Measurements from ENCODE around the gene COL9A3.
"Not testable (repeated sequence)": the region's sequence is repeated elsewhere in the genome, so short reads cannot be mapped to it uniquely, and the experiment has no call there.

COL9A3 gene

DNA sequence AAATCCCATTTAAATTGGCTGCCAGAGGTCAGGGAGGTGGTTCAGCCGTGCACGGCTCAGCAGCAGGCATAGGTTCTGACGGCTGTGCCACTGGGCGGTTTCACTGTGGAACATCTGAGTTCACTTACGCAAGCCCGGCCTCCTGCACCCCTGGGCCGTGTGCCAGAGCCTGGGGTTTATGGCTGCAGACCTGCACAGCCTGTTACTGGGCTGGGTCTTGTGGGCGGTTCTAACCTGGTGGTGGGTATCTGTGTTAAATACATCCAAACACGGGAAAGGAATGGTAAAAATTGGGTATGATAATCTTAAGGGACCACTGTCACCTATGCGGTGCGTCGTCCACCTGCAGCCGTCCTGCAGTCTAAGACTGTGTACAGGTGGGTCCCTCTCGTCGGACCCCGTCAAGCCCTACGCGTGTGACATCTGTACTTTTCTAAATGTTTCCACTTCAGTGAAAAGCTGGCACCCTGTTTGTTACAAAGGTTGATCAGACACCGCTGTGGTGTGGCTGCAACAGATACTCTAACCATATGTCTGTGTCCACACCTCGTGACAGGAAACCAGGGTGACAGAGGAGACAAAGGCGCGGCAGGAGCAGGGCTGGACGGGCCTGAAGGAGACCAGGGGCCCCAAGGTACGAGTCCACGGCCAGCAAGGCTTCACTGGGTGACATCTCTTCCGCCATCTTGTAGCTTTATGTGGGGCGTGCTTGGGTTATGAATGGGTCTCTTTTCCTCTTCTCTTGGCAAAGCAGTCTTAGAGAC lies 21.5 kb downstream of the COL9A3 start:
- DNase-seq = no peak

DNA sequence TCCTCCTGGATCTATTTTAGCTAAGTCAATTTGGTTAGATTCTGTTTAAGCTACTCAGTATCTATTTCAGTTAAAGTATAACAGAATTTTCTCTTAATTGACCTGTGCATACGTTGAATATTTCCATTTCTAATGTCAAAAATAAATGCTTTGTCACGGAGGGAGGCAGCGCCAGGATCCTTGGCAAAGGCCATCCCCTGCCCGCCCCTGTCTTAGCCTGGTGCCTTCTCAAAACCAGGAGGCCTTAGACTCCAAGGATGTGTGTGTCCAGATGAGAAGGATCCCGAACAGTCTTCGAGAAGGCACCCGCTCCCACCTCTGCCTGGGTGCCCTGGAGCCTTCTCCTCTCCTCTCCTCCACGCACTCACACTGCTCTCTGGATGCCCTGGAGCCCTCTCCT lies 22.4 kb downstream of the COL9A3 start:
- DNase-seq = no peak

DNA sequence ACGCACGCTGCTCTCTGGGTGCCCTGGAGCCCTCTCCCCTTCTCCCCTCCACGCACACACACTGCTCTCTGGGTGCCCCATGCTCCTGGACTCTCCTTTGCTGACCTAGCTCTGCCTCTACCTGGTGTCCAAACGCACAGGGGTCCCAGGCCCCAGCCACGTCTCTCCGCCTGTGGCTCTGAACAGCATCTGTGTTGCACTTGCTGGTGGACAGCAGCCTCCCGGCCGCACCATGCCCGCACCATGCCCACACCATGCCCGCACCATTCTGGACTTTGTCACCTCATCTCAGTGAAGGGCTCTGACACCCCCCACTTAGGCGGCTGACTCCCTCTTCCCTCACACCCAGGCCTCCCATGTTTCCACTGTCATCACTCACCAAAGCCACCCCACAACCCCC lies 23.0 kb downstream of the COL9A3 start:
- DNase-seq = no peak

DNA sequence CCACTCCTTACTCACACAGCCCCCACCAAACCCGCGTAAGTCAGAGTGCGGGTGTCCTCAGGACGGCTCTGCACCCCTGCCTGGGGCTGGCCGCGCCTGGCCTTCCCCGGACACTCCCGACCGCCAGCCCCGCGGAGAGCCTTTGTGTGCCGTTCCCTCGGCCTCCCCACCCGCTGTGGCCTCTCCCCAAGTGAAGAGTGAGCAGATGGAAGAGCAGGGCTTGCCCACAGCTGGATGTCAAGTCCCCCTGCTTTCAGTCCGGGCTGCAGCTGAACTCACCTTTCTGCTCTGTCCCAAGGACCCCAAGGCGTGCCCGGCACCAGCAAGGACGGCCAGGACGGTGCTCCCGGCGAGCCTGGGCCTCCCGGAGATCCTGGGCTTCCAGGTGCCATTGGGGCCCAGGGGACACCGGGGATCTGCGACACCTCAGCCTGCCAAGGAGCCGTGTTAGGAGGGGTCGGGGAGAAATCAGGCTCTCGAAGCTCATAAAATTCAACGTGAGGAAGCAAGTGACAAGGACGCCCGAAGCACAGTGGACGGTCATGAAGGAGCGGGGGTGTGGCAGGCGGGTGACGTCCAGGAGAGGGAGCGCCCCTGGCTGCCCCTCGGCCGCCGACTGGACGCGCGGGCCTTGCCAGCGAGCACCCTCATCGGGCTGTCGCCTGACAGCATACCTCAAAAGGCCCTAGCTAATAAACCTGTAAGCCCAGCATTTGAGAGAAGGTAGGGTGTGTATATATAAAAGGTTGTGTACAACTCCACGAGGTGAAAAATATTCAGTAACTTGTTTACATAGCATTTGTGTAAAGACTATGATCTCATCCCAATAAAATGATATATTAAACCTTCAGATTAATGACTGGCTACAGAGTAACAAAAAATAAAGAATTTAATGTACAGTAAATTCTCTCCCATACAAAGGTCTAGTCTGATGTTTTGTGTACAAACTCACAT lies 23.7 kb downstream of the COL9A3 start:
- DNase-seq = no peak

DNA sequence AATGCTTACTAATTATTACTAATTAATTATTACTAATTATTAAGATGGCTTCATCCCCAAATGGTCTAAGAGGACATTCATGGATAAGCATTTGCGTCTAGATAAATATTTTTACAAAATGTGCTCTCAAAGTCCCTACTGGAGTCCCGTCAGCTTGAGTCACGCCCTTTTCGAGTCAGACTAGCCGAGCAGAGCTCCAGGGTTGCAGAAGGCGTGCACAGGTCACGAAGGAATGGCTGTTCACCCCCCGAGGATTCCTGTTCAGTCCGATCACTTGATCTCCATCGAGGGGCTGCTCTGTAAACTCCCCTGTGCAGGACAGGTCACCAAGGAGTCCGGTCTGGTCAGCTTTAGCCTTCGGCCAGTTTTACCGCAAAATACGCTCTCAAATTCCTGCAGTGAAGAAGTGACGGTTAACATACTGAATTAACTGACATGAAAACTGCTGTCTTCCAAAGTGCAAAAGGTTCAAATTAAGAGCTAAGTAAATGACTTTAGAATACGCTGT lies 24.9 kb downstream of the COL9A3 start:
- DNase-seq = no peak

DNA sequence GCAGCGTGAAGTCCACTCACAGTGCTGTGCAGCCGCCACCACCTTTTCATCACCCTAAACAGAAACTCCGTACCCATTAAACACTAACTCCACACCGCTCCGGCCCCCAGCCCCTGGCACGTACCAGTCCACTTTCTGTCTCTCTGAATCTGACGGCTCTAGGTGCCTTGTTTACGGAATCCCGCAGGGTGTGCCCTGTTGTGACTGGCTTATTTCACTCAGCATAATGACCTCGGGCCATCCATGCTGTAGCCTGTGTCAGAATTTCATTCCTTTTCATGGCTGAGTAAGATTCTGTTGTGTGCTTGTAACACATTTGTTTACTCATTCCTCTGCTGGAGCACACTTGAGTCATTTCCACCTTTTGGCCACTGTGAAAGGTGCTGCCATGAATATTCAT lies 26.8 kb downstream of the COL9A3 start:
- DNase-seq = no peak

DNA sequence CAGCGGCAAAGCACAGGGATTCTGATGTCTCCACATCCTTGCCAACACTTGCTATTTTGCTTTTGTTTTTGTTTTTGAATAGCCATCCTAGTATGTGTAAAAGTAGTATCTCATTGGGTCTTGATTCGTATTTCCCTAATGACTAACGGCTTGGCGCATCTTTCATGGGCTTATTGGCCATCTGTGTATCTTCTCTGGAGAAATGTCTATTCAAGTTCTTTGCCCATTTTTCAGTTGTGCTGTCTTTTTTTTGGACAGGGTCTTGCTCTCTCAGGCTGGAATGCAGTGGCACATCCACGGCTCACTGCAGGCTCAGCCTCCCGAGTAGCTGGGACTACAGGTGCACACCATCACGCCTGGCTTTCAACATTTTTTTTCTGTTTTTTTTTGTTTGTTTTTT lies 27.3 kb downstream of the COL9A3 start:
- no peak for DNase-seq

DNA sequence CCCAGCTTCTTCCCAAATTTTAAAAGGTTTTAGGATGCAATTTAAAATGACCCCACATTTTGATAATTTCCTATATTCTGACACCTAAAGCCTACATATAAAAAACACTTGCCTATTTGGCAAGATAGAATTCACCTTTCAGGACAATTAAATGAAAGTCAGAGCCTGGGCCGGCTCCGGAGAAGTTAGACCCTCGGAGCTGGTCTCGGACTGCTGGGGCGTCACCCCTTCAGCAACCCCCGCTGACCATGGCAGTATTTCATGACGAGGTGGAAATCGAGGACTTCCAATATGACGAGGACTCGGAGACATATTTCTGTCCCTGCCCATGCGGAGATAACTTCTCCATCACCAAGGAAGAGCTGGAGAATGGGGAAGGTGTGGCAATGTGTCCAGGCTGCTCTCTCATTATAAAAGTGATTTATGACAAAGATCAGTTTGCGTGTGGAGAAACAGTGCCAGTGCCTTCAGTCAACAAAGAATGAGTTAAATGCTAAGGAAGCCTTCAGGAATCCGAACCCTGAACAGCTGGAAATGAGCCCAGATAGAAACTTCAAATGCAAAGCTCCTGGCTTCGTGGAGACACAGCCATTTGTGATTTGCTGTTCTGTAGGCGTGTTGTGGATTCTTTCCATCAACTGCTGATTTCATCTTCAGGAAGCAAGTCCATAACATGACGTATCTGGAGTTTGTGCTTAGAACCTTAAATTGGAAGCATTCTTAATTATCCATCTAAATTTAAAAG lies 28.7 kb downstream of the COL9A3 start:
- DNase-seq = no peak

DNA sequence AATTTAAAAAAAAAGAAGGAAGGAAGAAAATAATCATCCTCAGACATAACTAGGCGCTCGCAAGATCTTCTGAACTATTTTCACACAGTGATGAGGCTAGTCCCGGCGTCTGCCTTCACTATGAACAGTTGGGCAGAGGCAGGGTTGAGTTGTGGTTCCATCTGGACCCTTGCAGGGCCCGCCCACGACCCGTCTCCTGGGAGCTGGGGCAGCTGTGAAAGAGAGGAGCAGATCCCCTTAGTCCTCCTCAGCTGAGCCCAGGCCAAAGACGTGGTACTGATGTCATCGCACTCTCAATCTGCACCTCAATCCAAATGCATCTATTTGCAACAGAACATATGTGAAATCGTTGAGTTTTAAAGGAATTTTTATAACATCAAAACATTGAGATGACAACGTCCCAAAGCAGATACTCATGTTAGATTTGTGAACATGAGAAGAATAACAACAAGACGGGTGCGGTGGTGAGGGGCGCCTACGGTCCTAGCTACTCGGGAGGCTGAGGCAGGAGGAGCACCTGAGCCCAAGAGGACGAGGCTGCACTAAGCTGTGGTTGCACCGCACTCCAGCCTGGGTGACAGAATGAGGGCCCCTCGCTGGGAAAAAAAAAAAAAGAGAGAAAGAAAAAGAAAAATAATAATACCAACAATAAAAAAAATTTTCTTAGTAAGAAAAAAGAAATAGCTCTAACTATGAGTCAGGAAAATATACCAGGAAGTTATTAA lies 29.5 kb downstream of the COL9A3 start:
- no peak for DNase-seq

DNA sequence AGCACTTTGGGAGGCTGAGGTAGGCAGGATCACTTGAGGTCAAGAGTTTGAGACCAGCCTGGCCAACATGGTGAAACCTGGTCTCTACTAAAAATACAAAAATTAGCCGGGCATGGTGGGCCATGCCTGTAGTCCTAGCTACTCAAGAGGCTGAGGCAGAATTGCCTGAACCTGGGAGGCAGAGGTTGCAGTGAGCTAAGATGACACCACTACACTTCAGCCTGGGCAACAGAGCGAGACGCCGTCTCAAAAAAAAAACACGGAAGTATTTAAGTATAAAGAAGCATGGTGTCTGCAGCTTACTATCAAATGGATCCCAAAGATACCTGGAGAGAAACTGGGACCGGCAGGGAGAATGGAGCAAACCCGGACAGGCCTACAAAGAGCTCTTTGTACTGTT lies 32.1 kb downstream of the COL9A3 start:
- not testable (repeated sequence) for DNase-seq

DNA sequence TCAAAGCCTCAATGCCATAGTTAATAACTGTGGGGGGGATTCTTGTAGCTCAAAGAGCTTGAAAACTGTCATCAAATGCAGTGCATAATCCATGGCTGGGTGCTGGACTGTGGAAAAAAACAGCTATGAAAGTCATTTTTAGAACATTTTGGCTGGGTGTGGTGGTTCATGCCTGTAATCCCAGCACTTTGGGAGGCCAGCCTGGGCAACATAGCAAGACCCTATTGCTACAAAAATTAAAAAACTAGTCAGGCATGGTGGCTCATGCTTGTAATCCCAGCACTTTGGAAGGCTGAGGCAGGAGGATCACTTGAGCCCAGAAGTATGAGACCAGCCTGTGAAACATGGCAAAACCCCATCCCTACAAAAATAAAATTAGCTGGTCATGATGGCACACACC lies 32.6 kb downstream of the COL9A3 start:
- DNase-seq = no peak

DNA sequence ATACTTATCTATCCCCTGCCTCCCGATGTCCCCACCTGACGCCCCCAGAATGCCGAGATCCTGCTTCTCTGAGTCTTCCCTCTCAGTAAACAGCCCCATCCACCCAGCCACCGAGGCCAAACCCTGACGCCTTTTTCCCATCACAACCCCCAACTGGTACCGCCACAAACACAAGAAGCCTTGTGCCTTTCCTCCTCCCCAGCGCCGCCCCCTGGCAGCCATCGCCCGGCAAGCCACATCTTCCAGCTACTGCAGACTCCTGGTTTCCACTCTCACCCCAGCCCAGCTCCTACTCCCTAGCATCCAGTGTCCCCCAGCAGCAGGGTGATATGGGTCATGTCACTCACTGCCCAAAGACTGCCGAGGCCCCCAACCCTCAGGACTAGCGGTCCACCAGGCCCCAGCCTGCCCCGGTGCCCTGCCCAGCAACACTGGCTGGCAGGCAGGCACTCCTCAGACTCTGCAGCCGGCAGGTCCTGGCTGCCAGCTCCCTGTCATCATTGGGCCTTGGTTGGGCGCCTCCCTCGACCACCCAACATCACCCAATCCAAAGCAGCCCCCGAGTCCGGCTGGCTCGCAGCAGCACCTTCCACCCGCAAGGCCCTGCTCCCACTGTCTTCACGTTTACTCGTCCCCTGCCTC lies 33.6 kb downstream of the COL9A3 start:
- no peak for DNase-seq

DNA sequence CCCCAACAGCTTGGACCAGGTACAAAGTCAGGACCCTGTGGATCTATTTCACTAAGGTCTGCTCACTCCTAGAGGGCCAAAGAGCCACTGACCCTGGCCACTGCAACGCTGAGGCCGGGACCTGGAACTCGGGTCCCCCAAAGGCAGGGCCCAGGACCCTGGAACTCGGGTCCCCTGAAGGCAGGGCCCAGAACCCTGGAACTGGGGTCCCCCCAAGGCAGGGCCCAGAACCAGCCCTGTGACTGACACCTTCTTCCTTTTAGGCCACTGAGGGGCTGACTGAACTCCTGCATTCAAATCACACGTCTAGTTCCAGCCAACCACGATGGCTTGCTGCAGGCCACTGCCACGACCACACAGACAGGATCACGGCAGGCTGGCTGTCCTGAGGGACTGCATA lies 35.3 kb downstream of the COL9A3 start:
- DNase-seq = no peak

DNA sequence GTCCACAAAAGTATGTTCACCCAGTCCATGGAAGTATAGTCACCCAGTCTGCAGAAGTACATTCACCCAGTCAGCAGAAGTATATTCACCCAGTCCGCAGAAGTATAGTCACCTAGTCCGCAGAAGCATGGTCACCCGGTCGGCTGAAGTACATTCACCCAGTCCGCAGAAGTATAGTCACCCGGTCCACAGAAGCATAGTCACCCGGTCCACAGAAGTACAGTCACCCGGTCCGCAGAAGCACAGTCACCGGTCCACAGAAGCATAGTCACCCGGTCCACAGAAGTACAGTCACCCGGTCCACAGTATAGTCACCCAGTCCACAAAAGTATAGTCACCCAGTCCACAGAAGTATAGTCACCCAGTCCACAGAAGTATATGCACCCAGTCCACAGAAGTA lies 36.0 kb downstream of the COL9A3 start:
- no peak for DNase-seq

DNA sequence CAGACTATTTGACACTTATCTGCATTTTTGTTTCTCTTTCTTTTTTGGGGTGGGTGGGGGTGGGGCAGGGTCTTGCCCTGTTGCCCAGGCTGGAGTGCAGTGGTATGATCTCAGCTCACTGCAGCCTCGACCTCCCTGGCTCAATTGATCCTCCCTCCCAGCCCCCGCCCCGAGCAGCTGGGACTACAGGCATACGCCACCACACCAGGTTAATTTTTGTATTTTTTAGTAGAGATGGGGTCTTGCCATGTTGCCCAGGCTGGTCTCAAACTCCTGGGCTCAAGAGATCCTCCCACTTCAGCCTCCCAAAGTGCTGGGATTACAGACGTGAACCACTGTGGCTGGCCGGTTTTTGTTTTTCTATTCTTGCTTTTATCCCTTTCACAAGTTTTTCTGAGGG lies 36.5 kb downstream of the COL9A3 start:
- not testable (repeated sequence) for DNase-seq

DNA sequence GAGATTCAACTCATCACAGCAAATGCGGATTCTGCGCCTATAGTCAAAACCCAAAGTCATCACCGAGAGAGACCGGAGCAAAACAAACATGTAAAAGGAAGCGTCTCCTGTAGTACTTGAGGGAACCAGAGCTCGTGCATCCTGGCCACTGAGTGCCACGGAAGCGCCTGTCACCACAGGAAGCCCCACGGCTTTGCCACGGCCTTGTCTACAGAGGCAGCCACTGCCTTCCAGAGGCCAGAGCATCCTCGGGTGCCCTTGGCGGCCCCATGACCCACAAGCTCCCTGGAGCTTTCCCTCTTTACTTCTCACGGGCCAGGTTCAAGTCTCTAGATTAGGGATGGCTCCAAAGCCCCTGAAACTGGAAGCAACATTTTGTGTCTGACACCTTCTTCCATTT lies 37.3 kb downstream of the COL9A3 start:
- DNase-seq = no peak

DNA sequence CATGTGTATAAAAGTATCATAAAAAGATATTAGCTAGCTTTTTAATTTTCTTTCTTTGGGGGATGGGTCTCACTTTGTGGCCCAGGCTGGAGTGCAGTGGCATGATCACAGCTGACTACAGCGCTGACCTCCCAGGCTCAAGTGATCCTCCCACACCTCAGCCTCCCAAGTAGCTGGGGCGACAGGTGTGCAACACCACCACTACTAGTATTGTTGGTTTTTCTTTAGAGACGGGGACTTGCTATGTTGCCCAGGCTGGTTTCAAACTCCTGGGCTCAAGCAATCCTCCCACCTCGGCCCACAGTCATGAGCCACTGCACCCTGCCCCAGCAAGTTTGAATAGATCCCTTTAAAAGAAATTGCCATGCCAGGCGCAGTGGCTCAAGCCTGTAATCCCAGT lies 38.3 kb downstream of the COL9A3 start:
- no peak for DNase-seq

DNA sequence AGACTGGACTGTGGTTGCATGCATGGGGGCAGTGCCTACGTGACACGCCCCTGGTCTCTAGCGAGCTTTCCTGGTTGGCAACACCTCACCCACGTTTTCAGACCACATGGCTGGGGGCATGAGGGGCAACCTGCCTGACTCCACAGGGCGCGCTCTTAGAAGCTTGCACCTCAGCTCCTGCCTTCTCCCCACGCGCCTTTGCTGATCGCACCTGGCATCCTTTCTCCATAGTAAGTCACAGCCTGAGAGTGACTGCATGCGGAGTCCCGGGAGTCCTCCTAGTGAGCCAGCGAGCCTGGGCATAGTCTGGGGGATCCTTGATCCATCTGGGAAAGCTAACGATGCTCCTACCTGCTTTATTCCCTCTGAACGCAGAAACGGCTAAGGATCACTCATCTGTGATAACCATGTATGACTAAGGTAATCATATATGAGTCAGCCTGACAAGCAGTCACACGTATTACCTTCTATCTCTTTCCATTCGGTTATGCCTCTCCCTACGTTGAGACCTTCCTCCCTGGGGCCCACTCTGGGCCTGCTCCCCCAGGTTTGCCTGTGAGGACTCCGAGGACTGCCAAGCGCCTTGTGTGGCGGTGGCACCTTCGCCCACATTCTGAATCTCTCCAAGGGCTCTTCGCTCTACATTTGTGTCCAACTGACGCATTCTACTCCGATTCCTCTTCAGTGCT lies 40.2 kb downstream of the COL9A3 start:
- no peak for DNase-seq

DNA sequence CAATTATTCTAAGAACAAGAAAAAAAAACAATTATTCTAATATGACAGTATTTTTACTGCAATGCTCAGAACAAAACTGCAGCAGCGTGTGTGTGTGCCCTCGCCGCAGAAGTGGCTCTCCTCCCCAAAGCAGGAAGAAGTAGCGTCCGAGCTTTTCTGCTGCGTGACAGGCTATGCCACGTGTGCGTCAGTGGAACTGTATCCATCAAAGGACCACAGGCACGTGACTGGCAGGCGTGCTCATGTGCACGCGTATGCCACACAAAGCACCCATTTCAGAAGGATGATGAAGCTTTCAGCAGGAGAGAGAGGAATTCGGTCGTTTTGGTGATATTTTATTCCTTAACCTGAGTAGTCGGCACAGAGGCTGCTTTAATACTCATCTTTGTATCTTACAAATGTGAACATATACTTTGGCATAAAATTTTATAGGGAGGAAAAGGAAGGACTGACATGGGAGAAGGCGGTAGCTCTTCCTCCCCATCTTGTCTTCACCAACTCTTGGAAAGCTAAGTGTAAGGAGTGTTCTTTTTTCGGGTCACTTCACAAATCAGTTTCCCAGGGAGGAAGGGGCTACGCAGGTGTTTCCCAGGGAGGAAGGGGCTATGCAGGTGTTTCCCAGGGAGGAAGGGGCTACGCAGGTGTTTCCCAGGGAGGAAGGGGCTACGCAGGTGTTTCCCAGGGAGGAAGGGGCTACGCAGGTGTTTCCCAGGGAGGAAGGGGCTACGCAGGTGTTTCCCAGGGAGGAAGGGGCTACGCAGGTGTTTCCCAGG lies 41.4 kb downstream of the COL9A3 start:
- DNase-seq = no peak

DNA sequence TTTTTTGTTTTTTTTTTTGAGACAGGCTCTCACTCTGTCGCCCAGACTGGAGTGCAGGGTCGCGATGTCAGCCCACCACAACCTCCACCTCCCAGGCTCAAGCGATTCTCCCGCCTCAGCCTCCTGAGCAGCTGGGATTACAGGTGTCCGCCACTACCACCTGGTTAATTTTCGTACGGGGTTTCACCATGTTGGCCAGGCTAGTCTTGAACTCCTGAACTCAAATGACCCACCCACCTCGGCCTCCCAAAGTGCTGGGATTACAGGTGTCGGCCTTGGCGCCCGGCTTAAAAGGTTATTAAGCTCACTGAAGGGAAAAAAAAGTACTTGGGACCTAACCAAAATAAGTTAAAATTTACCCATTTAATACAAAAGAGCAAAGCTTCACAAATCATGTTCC lies 42.9 kb downstream of the COL9A3 start:
- no peak for DNase-seq
